ENCODE results near the gene AAMDC. TPM values are rescaled to one million over a fixed set of nuclear protein-coding genes. Genes with fewer than 3 reads are reported as not detected.

Gene AAMDC
- total RNA-seq, 1 experiment from 2014 or later = 20.7 TPM

DNA sequence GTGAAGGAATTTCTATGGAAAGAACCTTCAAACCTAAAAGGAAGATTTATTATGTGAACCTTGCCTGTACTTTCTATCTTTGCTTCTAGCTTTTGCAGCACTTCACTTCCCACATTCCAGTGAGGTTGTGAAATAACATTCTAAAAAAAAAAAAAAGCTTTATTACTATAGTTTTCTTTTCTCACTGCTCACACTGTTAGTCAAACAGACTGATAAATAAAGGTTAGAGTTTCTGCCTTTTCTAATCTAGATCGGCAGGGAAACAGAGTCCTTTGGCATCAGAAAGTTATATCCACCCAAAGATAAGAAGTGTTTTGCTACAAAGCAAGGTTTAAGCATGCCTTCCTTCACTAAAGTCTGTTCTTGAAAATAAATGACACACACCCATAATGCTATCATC is 2.8 kb downstream of the AAMDC start:
- no peaks in the 10 kb centered on the region; the same call in 1 of the 2 replicates for H3K27me3 Mint-ChIP-seq (ENCODE audit: low read depth)
- no peak overlapping the region for H4K5ac ChIP-seq (ENCODE audit: insufficient read length, low read depth, low read length)
- no peak overlapping the region for H2AFZ ChIP-seq (ENCODE audit: low read length)
- H3K4me3 Mint-ChIP-seq = no peak overlapping the region
- H3K56ac ChIP-seq (ENCODE audit: insufficient read length, low read depth, low read length) = no peak overlapping the region
- no peak overlapping the region for H2BK15ac ChIP-seq (ENCODE audit: low read depth, low read length)
- peaks cover 2 to 9% of the 10 kb centered on the region in 2 experiments; a peak in 4 of 5 replicates for H3K9me3 Mint-ChIP-seq
- no peak overlapping the region for H2BK120ac ChIP-seq (ENCODE audit: low read depth, low read length, poor library complexity, severe bottlenecking)
- H3K9ac ChIP-seq (ENCODE audit: extremely low read depth, insufficient read length, low read length) = no peak overlapping the region
- H2BK12ac ChIP-seq (ENCODE audit: insufficient read length, low read depth, low read length) = no peak overlapping the region
- no peak overlapping the region for H3K23ac ChIP-seq (ENCODE audit: insufficient read length, low read depth, low read length)
- peaks cover 5% of the 10 kb centered on the region in 2 experiments for H3K4me1 Mint-ChIP-seq
- no peaks in the 10 kb centered on the region for H3K9me3 ChIP-seq (ENCODE audit: control insufficient read depth, low read depth, low read length)
- H3K4ac ChIP-seq (ENCODE audit: low read depth, low read length) = no peak overlapping the region
- H3K79me2 ChIP-seq (ENCODE audit: insufficient read depth, low read length) = no peaks in the 10 kb centered on the region; the same call in 1 of the 2 replicates
- H3K14ac ChIP-seq (ENCODE audit: insufficient read depth, low read length) = no peak overlapping the region
- H3T11ph ChIP-seq (ENCODE audit: low read length) = no peak overlapping the region
- H3K4me2 ChIP-seq (ENCODE audit: insufficient read depth, insufficient read length, low read length) = no peak overlapping the region
- H3K36me3 Mint-ChIP-seq (ENCODE audit: insufficient read depth in 1 of 3, low read depth in 3 of 3) = peaks cover 1 to 2% (median 2%) of the 10 kb centered on the region in 3 experiments; a peak in 3 of 7 replicates
- H3K27ac Mint-ChIP-seq = no peak overlapping the region
- peaks cover 5% of the 10 kb centered on the region for H3K23me2 ChIP-seq (ENCODE audit: insufficient read length, low read depth, low read length, poor library complexity, severe bottlenecking)
- H4K91ac ChIP-seq (ENCODE audit: insufficient read length, low read depth, low read length) = no peak overlapping the region
- no CpG with 5 or more reads among the region's 1 CpG for WGBS (ENCODE audit: extremely low coverage, insufficient read length, low lambda C conversion rate)
- TF ChIP-seq, protein P1, sequence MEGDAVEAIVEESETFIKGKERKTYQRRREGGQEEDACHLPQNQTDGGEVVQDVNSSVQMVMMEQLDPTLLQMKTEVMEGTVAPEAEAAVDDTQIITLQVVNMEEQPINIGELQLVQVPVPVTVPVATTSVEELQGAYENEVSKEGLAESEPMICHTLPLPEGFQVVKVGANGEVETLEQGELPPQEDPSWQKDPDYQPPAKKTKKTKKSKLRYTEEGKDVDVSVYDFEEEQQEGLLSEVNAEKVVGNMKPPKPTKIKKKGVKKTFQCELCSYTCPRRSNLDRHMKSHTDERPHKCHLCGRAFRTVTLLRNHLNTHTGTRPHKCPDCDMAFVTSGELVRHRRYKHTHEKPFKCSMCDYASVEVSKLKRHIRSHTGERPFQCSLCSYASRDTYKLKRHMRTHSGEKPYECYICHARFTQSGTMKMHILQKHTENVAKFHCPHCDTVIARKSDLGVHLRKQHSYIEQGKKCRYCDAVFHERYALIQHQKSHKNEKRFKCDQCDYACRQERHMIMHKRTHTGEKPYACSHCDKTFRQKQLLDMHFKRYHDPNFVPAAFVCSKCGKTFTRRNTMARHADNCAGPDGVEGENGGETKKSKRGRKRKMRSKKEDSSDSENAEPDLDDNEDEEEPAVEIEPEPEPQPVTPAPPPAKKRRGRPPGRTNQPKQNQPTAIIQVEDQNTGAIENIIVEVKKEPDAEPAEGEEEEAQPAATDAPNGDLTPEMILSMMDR (conservative IDR thresholded peaks at IDR 0.05) = no peak
- no peak overlapping the region for H2BK5ac ChIP-seq (ENCODE audit: insufficient read length, low read length)
- no peak overlapping the region for H4K8ac ChIP-seq (replicated peaks; ENCODE audit: insufficient read length, low read depth, low read length)
- H3K18ac ChIP-seq (ENCODE audit: insufficient read length, low read depth, low read length) = no peak overlapping the region
- no peak overlapping the region for H2AK5ac ChIP-seq (ENCODE audit: insufficient read length, low read length)
- DNase-seq = no peak
- no peaks in the 10 kb centered on the region for H3K79me1 ChIP-seq (ENCODE audit: insufficient read depth, low read depth, low read length, poor library complexity, severe bottlenecking)
- no peak overlapping the region for H3K27ac ChIP-seq (ENCODE audit: insufficient read length, low read depth, low read length)
- H3K27me3 ChIP-seq (ENCODE audit: insufficient read depth, low read length) = no peaks in the 10 kb centered on the region
- H3K4me1 ChIP-seq (ENCODE audit: insufficient read depth, low read length) = no peaks in the 10 kb centered on the region
- no peak overlapping the region for H2BK20ac ChIP-seq (ENCODE audit: low read depth, low read length, poor library complexity, severe bottlenecking)
- H4K20me1 ChIP-seq (ENCODE audit: control insufficient read depth, insufficient read depth, insufficient read length) = no peaks in the 10 kb centered on the region

Measured in H9 (cell line).